AG09309 (cell line): ENCODE data around the gene TMEM150B.

ENCODE experiments used
- DNase-seq: peaks from one replicate; pipeline ENCODE4 v3.0.0-alpha.2; 2010; ENCODE audit warnings: low read depth
- H3K4me3 ChIP-seq: 2 replicates; pipeline ENCODE4 v1.5.1; 2011; ENCODE audit warnings: mild to moderate bottlenecking, low read depth, low read length, moderate library complexity; ENCODE audit not compliant: control insufficient read depth
- TF ChIP-seq, protein P1 (sequence below): IDR thresholded peaks from 2 replicates; pipeline ENCODE4 v1.5.1; 2011; ENCODE audit warnings: mild to moderate bottlenecking, low read depth, low read length, inconsistent platforms; ENCODE audit not compliant: insufficient read depth, control insufficient read depth; ENCODE audit errors: missing control alignments

Gene TMEM150B

DNA sequence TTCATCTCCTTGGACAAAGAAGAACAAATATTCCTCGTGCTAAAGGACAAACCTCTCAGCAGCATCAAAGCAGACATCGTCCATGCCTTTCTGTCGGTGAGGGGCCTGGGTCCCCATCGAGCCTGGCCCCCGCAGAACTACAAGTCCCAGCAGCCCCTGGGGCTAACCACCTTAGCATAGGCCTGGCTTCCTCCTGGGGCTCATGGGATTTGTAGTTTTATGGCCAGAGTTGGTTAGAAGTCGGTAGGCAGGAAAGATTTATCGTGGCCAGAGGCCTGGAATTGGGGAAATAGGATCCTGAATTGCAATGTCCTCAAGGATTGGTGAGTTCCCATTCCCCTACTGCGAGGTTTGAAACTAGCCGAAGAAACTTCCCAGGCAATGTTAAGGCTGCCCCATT is 19.6 kb downstream of the TMEM150B start:
- TF ChIP-seq, protein P1, sequence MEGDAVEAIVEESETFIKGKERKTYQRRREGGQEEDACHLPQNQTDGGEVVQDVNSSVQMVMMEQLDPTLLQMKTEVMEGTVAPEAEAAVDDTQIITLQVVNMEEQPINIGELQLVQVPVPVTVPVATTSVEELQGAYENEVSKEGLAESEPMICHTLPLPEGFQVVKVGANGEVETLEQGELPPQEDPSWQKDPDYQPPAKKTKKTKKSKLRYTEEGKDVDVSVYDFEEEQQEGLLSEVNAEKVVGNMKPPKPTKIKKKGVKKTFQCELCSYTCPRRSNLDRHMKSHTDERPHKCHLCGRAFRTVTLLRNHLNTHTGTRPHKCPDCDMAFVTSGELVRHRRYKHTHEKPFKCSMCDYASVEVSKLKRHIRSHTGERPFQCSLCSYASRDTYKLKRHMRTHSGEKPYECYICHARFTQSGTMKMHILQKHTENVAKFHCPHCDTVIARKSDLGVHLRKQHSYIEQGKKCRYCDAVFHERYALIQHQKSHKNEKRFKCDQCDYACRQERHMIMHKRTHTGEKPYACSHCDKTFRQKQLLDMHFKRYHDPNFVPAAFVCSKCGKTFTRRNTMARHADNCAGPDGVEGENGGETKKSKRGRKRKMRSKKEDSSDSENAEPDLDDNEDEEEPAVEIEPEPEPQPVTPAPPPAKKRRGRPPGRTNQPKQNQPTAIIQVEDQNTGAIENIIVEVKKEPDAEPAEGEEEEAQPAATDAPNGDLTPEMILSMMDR: no peak
- H3K4me3 ChIP-seq: no peak overlapping the region
- DNase-seq: no peak

DNA sequence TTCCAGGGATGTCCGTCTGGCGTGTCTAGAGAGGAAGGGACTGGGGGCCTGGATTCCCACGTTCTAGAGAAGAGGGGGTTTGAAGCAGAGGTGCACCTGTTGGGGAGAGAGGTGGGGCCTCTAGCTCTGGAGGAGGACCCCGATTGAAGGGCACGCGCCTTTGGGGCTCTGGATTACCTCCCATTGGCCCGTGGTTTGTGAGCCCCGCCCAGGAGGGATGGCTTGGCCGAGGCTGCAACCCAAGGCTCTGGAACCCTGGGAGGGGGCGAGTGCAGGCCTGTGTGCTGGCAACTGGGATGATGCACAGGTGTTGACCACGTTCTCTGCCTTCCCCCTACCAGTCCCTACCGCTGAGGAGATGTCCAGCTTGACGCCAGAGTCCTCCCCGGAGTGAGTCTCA is 20.2 kb downstream of the TMEM150B start:
- no peak for DNase-seq
- TF ChIP-seq, protein P1: no peak
- no peak overlapping the region for H3K4me3 ChIP-seq

DNA sequence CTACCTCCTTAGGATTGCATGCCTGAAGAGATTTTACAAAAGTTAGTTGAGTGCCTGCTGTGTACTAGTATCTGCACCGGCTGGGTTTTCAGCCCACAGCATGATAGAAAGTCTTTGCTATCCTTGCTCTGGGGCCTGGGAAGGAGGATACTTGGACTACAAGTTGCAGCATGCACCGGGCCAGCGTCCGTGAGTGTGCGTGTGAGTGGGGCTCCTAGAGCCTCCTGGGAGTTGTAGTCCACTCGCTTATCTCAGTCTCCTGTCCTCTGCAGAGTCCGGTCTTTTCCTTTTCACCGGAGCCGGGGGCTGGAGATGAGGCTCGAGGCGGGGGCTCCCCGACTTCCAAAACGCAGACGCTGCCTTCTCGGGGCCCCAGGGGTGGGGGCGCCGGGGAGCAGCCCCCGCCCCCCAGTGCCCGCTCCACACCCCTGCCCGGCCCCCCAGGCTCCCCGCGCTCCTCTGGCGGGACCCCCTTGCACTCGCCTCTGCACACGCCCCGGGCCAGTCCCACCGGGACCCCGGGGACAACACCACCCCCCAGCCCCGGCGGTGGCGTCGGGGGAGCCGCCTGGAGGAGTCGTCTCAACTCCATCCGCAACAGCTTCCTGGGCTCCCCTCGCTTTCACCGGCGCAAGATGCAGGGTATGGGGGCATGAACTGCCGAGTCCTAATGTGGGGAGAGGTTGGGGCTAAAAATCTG is 20.7 kb downstream of the TMEM150B start:
- TF ChIP-seq, protein P1: no peak
- no peak overlapping the region for H3K4me3 ChIP-seq
- no peak for DNase-seq

DNA sequence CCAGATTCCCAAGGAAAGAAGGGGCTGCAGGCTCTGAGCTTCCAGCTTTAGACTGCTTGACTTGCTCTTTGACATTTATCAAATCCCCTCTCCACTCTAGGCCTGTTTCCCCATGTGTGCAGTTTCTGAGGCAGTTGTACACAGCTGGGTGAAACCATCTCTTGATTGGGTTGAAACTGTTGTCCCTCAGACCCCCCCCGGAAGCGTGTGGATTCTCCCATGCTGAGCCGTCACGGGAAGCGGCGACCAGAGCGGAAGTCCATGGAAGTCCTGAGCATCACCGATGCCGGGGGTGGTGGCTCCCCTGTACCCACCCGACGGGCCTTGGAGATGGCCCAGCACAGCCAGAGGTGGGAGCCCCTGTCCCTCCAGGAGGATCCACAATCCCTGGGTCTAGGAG is 21.7 kb downstream of the TMEM150B start:
- no peak overlapping the region for H3K4me3 ChIP-seq
- TF ChIP-seq, protein P1: no peak
- DNase-seq: no peak

GRCh38 chr19:55302318-55302703 is 22.8 kb downstream of the TMEM150B start:
- TF ChIP-seq, protein P1: no peak
- no peak for DNase-seq
- H3K4me3 ChIP-seq: peak overlapping the region; percentile 43

DNA sequence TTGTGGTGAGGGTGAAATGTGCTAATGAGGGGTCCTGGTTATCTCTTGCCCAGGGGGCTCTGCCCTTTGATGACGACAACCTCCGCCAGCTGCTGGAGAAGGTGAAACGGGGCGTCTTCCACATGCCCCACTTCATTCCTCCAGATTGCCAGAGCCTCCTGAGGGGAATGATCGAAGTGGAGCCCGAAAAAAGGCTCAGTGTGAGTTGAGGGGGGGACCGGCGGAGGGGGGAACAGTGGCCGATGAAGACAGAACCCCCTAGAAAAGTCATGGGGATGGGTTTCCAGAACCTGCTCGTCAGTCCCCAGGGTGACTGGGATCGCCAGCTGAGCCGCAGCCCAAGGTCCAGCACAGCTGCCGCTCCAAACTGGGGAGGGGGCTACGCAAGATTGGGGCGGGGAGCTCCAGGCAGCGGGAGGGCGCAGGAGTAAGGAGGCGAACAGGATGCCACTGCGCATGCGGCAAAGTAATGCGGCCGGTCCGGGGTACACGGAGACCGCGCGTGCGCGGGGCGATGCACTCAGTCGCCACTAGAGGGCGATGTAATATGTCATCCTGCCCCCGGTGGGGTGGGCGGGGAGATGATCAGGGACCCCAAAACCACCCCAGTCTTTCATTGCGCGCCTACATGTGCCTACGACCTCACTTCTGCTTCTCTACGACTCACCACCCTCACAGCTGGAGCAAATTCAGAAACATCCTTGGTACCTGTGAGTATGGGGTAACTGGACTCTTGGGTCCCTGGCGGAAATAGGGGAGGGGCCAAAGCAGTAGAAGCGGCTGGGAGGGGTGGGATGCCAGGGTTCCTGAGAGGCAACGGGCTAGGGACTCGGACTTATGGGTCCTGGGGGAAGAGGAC is 23.5 kb downstream of the TMEM150B start:
- peak overlapping the region; percentile 43 for H3K4me3 ChIP-seq
- TF ChIP-seq, protein P1: peak; percentile 86
- no peak for DNase-seq
